ENCODE results near the gene NBPF4.
"Not testable (repeated sequence)": the region's sequence is repeated elsewhere in the genome, so short reads cannot be mapped to it uniquely, and the experiment has no call there.

NBPF4 gene, protein sequence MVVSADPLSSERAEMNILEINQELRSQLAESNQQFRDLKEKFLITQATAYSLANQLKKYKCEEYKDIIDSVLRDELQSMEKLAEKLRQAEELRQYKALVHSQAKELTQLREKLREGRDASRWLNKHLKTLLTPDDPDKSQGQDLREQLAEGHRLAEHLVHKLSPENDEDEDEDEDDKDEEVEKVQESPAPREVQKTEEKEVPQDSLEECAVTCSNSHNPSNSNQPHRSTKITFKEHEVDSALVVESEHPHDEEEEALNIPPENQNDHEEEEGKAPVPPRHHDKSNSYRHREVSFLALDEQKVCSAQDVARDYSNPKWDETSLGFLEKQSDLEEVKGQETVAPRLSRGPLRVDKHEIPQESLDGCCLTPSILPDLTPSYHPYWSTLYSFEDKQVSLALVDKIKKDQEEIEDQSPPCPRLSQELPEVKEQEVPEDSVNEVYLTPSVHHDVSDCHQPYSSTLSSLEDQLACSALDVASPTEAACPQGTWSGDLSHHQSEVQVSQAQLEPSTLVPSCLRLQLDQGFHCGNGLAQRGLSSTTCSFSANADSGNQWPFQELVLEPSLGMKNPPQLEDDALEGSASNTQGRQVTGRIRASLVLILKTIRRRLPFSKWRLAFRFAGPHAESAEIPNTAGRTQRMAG

DNA sequence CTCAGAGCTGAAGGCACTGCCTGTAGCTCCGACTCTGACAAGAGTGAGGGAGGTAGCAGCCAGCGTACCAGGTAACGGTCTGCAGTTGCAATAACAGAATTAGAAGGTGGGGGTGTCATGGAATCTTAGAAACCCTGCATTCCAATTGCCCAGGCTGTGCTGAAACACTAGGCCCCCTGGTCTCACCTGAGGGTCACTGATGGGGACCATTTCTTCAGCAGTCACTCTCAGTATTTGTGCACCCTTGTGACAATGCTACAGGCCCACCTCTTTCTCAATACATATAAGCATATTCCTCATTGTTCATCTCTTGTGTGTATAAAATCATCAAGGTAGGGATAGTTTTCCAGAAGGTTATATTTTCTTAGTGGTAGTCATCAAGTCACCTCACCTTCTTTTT, at the start of gene NBPF4:
NBPF4 (minus strand) TSS at position 101 of the 400 bp plus-strand sequence. CDS start 315 bp downstream, outside the sequence.
- DNase-seq, result not testable (repeated sequence)

DNA sequence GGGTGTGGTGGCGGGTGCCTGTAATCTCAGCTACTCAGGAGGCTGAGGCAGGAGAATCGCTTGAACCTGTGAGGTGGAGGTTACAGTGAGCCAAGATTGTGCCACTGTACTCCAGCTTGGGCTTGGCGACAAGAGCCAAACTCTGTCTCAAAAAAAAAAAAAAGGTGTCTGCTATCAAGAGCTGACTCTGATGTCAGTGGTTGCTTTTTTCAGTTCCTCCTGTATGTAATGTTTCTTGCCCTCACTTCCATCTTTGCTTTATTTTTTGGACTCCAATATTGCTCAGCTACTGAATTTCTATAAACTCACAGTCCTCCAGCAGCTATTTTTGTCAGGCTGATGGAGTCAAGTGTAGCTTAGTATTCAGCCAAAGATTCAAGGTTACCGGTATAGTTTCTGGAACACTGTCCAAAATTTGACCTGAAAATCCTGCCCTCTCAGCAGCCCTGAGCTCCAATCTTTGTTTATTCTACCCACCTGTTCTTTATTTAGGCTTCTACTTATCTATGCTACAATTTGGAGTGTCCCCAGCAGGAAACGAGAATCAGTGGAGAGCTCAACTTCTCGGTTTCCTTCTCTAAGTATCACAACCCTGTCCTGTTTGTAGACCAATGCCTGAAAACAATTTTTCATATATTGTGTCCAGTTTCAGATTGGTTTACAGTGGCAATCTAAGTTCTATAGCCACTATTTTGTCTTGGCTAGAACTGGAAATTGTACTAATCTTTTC, 38.8 kb upstream of the NBPF4 start:
- DNase-seq, result not testable (repeated sequence)

DNA sequence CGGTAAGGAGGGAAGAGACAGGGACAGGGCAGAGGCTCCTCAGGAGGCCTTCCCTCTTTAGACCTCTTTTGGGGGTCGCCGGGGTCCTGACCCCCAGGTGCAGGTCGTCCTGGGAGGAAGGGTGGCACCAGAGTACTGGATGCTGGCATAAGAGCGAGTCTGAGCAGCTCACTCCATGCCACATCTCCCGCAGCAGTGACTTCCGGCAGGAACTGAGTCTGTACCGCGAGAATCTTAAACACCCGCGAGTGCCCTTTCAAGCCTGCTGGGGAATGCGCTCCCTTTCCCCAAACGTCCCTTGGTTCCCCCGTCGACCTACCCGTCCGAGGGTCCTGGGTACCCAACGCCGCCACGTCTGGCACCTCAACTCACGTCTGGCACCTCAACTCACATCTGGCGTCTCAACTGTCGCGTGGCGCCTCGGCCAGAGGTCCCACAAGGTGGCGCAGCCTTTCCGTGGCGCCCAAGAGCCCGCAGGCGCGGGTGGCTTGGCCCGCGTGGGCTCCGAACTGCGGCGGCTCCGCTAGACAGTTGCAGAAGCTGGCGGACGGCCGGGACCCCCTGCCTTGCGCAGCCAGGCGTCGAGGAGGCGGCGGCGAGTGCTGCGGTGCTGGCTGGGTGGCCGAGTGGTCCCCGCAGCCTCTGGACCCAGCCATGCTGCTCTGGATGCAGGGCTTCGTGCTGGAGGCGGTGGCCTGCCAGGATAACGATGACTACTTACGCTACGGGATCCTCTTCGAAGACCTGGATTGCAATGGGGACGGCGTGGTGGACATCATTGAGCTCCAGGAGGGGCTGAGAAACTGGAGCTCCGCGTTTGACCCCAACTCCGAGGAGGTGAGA, 28.8 kb upstream of the NBPF4 start:
- DNase-seq, result not testable (repeated sequence)

DNA sequence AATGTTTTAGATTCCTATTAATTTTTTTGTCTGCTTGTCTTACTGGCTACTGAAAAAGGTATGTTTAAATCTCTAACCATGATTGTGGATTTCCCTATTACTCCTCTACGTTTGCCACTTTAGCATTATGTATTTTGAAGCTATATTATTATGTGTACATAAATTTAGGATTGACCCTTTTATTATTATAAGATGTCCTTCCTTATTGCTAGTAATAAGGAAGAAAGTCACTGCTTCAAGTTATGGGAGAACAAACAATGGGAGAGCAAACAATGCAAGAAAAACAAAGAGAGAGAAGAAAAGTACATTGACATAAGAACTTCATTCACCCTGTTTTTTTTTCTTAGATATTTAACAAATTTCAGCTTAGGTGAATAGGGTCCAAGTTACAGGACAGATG, 23.2 kb upstream of the NBPF4 start:
- not testable (repeated sequence) for DNase-seq

DNA sequence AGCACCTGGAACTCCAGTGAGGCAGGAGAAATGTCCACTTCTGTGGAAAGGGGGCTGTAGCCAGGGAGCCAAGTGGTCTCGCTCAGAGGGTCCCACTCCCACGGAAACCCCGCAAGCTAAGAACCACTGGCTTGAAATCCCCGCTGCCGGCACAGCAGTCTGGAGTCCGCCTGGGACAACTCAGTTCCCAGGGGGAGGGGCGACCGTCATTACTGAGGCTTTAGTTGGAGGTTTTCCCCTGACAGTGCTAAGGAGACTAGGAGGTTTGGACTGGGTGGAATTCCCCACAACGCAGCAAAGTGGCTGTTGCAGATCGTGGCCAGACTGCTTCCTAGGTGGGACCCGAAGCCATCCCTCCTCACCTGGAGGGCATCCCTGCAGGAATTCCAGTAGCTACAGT, 18.1 kb upstream of the NBPF4 start:
- not testable (repeated sequence) for DNase-seq

DNA sequence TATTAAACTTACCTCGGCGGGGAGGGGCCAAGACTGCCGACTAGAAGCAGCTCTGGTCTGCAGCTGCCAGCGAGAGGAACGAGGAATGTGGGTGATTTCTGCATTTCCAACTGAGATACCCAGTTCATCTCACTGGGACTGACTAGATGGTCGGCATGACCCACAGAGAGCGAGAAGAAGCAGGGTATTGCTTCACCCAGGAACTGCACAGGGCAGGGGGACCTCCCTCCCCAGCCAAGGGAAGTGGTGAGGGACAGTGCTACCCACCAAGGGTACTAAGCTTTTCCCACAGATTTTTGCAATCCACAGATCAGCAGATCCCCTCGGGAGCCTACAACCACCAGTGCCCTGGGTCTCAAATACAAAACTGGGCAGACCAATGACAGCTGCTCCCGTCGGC, 17.6 kb upstream of the NBPF4 start:
- not testable (repeated sequence) for DNase-seq

DNA sequence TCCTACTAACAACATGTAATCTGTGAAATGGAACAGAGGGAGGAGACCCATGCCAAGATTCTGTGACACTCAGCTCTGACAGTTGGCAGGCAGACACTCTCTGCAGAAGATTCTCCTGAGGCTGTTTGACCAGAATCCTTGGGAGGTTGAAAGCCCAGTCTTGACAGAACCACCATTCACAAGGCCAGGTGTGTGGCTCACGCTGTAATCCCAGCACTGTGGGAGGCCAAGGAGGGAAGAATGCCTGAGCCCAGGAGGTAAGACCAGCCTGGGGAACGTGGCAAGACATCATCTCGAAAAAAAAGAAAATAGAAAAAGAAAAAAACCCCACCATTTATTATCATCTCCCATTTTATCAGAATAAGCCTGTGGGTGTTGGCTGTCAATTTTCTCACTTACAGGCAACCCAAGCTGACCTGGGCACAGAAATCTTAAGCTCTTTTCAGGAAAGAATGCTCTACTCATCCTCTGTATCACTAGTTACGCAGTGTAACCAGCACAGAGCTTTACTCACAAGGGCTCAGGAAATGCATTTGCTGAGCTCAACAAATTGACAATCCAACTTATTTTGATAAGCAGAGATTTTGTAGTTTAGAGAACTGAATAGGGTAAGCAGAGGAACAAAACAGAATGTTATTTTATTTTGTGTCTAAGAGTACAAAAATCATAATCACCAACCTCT, 16.8 kb upstream of the NBPF4 start:
- DNase-seq, result not testable (repeated sequence)

DNA sequence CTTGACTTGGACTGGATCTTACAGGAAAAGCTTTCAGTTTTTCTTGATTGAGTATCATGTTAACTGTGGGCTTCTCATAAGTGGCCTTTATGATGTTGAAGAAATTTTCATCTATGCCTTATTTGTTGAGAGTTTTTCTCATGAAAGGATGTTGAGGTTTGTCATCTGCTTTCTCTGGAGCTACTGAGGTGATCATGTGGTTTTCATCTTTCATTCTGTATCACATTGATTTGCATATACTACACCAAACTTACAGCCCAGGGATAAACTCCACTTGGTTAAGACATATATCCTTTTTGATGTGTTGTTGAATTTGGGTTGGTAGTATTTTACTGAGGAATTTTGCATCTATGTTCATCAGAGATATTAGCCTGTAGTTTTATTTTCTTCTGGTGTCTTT, 11.6 kb upstream of the NBPF4 start:
- not testable (repeated sequence) for DNase-seq

DNA sequence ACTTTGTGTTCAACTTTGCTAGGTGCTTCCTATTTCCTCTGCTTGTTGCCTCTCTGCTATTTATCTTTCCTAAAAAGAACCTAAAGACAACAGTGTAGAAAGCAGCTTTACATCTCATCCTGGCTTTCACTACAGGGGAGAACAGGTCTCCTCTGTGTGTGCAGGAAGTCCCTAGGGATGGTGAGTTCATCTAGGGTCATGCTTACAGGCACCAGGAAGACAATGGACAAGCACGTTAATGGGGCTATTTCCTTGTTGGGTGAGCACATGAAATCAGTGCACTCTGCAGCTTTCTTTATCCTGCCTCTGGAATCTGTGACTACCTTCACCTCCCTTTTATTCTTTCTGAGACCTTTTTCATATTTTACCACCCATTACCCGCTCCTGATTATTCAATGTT, 4.5 kb downstream of the NBPF4 start:
- DNase-seq, result not testable (repeated sequence)

DNA sequence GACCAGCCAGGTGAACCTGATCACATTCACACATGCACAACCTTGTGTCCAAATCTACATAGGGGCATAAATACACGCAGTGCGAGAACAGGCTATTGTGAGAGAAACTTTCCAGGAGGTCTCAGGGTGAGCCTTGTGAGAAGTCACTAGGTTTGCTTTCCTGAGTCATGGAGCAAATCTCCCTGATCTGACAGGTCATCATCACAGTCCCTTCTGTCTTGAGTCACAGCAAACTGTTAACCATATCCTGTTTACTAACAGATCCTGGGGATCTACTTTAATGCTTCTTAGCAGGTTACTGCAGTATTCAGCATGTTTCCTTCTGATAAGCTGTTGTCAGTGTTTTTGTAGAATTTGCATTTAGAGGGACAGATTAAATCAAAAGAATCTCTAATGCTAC, 8.6 kb downstream of the NBPF4 start:
- DNase-seq, result not testable (repeated sequence)

DNA sequence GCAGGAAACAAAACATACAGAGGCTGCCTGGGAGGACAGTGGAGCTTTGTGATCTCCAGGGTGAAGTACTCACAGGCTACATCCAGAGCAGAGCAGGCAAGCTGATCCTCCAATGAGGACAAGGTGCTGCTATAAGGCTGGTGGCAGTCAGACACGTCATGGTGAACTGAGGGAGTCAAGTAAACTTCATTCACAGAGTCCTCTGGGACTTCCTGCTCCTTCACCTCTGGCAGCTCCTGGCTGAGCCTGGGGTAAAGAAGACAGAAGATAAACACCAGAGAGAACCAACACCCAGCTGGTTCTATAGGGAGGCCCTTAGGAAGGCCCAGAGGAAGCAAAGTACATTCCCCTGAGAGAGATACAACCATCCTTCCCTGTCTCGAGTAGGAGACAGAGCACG, 11.7 kb downstream of the NBPF4 start:
- not testable (repeated sequence) for DNase-seq

DNA sequence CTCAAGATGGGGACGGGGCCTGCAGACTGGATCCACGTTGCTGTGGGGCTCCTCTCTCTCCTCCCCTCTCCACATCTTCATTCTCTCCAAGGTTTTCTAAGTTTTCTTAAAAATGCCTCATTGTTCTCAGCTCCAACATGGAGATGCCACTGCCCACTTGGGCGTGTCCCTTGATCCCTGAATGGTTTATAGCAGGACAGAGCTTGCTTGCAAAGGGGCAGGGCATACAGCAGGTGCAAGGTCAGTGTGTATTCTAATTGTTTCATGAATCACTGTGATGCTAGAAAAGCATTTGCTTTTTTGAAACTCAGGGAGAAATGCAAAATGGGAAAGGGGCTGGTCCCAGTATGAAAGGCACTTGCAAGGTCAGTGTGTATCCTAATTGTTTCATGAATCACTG, 13.9 kb downstream of the NBPF4 start:
- not testable (repeated sequence) for DNase-seq

DNA sequence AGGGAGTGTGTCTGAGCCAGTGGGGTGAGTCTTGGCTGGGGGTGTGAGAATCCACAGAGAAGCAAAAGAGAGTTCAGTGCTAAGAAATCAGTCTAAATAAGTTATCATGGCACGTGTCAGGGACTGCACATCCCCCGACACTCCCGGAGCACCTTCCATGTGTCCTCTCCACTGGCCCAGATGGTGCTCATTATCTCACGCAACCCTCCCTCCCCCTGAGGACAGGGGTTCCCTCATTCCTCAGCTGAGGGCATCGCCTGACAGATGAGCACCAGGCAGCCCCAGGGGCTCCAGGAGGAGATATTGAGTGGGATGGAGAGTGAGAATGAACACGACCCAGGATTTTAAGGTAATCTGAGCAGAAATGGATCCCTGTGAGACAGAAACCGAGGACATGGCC, 16.1 kb downstream of the NBPF4 start:
- DNase-seq, result not testable (repeated sequence)

DNA sequence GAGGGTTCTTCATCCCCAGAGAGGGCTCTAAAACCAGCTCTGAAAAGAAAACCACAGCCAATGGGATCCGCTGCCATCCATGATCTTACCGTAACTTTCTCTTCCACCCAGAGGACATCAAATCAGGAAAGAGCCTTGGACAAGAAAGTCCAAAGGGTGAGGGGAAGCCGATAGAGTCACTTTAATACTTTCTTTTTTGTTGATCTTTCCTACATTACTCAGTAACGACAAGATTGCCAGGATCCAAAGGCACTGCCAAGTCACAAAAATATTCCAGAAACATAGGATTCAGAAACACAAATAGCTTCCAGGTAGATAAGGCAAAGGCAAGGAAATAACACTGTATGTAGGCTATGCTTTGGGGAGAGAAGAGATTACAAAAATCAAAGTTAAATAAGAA, 17.0 kb downstream of the NBPF4 start:
- DNase-seq, result not testable (repeated sequence)

DNA sequence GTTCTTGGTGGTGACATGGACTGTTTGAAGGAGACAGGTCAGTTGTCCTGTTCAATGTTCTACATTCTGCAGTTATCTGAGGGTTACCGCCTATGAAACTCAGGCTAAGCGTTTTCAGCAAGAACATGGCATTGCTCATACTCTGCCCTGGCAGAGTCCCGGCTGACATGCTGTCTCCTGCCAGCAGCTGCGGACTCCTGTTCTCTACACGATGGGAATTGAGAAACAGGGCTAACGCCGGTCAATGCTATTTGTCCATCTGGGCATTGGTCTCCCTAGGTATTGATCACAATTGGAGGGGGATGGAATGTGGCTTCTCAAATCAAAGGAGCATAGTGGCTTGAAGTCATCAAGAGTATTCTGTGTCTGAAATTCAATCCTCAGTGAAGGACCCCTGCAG, 20.6 kb downstream of the NBPF4 start:
- not testable (repeated sequence) for DNase-seq

DNA sequence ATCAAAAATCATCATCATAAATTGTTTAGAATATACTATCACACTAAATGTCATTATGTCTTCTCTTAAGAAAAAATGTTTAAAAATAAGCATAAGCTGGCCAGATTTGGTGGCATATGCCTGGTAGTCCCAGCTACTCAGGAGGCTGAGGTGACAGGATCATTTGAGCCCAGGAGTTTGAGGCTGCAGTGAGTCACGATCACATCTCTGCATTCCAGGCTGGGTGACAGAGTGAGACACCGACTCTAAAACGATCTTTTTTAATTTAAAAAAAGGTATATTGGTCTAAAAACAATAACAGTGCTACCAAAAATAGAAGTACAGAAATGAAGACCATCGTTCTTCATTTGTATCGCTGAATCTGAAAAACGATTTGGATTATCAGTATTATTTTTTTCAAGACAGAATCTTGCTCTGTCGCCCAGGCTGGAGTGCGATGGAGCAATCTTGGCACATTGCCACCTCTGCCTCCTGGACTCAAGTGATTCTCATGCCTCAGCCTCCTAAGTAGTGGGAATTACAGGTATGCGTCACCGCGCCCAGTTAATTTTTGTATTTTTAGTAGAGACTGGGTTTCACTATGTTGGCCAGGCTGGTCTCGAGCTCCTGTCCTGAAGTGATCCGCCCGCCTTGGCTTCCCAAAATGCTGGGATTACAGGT, 26.2 kb downstream of the NBPF4 start:
- not testable (repeated sequence) for DNase-seq

DNA sequence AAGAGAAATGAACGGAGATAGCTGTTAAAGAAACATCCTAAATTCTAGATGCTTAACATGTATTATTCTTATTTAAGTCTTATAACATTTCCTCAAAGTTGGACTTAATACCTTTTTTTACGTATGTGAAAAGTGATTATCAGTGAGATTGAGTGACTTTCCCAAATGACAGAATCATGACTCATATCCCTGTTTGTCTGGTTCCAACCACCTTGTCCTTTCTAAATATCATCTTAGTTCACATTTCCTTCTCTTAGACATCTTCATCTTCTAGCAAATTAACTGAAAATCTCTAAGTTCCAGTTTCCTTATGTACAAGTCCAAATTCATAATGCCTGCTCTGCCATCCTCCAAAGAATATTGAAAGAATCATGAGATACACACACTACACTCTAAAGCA, 26.9 kb downstream of the NBPF4 start:
- DNase-seq, result not testable (repeated sequence)

DNA sequence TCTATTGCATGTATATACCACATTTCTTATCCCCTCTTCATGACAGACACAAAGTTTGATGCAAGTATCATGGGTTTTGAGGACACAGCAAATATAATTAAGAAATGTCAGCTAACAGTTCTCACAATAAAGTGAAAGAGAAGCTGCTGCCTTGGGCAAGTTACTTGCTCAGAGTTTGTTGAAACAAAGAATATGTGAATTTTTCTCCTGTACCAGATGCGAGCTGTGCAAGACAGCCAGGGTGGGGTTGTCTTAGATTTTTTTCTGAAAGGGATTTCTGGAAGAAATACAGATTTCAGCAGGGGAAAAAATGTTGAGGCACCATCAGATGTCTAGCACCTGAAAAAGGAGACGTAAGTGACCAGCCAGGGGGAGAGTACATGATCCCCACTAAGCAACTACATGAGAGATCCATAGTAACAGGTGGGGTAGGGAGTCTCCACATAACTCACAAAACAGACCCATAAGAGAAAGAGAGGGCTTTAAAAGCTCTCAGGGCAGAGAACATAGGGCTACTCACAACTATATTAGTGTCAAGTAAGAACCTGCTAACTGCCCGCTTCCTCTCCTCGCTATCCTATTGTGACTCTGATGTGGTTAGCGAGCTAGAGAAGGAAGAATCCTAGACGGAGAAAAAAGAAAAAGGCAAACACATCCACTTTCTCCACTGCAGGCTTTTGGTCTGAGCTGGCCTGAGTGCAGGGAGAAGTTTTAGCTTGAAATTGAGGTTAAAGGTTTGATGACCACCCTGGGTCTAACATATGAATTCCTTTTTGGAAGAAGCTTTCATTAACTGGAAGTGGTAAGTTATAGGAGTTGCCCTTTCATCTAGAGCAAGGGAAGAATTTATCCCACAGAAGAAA, 27.6 kb downstream of the NBPF4 start:
- not testable (repeated sequence) for DNase-seq

DNA sequence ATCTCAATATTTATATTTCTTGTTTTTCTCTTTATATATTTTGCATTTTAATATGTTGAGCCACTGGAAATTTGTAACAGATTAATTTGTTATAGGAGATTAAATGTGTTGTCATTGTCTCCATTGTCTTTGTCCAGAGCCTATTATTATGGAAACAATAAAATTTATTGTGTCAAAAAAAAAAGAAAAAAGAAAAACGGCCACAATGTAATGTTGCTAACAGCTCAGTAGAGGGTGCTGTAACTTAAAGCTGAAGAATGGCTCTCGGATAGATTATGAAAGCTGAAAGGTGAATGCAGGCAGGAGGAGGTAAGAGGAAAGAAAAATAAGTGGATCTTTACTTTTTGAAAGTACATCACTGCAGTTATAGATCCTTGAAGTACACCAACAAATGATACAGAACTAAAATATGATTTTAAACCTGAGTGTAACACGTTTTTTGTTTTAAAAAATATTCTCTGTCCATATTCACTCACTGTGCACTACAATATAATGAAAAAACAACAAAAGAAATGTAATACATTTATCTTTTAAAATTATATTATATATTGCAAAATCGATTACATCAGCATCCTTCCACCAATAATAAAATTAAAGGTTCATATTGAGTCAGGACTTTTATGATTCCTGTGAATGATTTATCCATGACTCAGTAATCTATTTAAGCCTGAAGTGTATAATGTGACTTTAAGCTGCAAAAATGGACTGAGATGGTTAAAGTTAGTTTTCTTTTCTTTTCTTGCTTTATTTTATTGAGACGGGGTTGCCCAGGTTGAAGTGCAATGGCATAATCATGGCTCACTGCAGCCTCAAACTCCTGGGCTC, 29.0 kb downstream of the NBPF4 start:
- DNase-seq, result not testable (repeated sequence)

All from NCI-H2081 treated with DMSO at 0.1 percent for 48 hours (cell line).